KMS-11 (cell line): ENCODE results near the gene IL17RE.

Experiments used
- H2AFZ ChIP-seq: fragments of 200-600 bp; sonication (generic); 2 replicates; pipeline ENCODE4 v1.6.1; 2016; ENCODE audit warnings: antibody characterized with exemption, mixed run types, low read depth
- H3K27ac ChIP-seq: fragments of 200-600 bp; sonication (generic); 2 replicates; pipeline ENCODE4 v1.6.1; 2016; ENCODE audit warnings: mild to moderate bottlenecking, mixed run types
- H3K27me3 ChIP-seq: fragments of 200-600 bp; sonication (generic); 2 replicates; pipeline ENCODE4 v1.6.1; 2017; ENCODE audit warnings: mild to moderate bottlenecking, low read depth, mixed run types, moderate library complexity; ENCODE audit not compliant: insufficient read depth
- H3K36me3 ChIP-seq: fragments of 200-600 bp; sonication (generic); 2 replicates; pipeline ENCODE4 v1.6.1; 2017; ENCODE audit warnings: mild to moderate bottlenecking, mixed run types; ENCODE audit not compliant: insufficient read depth
- H3K4me1 ChIP-seq: fragments of 200-600 bp; sonication (generic); 2 replicates; pipeline ENCODE4 v1.6.1; 2016; ENCODE audit warnings: mild to moderate bottlenecking, low read depth, mixed run types; ENCODE audit not compliant: poor library complexity, severe bottlenecking
- H3K4me2 ChIP-seq: fragments of 200-600 bp; sonication (generic); 2 replicates; pipeline ENCODE4 v1.7.0; 2016; ENCODE audit warnings: mild to moderate bottlenecking, mixed run types
- H3K4me3 ChIP-seq: fragments of 200-600 bp; sonication (generic); IDR thresholded peaks from 2 replicates; pipeline ENCODE4 v1.6.1; 2017; ENCODE audit warnings: low read depth, low read length, mixed read lengths; ENCODE audit not compliant: insufficient read depth
- H3K79me2 ChIP-seq: fragments of 200-600 bp; sonication (generic); 2 replicates; pipeline ENCODE4 v1.6.1; 2016; ENCODE audit warnings: low read depth, mixed run types; ENCODE audit not compliant: insufficient read depth
- H3K9ac ChIP-seq: fragments of 200-600 bp; sonication (generic); 2 replicates; pipeline ENCODE4 v1.6.1; 2016; ENCODE audit warnings: mild to moderate bottlenecking, mixed run types
- H4K20me1 ChIP-seq: fragments of 200-600 bp; sonication (generic); 2 replicates; pipeline ENCODE4 v1.6.1; 2016; ENCODE audit warnings: mild to moderate bottlenecking, mixed run types; ENCODE audit not compliant: insufficient read depth
- CTCF ChIP-seq: fragments of 200-600 bp; sonication (generic); conservative IDR thresholded peaks from 2 replicates; pipeline ENCODE4 v1.6.1; 2017; ENCODE audit warnings: low read depth, mild to moderate bottlenecking, antibody characterized with exemption, low read length, moderate library complexity, mixed read lengths

IL17RE gene

GRCh38 chr3:9930804-9931418 is 28.3 kb downstream of the IL17RE start:
- H3K9ac ChIP-seq: no peak overlapping the region
- no peaks in the 10 kb centered on the region for H4K20me1 ChIP-seq
- H3K27me3 ChIP-seq: no peaks in the 10 kb centered on the region
- H3K79me2 ChIP-seq: no peaks in the 10 kb centered on the region; the same call in 1 of the 2 replicates
- H2AFZ ChIP-seq: no peak overlapping the region
- no peak overlapping the region for H3K27ac ChIP-seq
- H3K4me1 ChIP-seq: peaks cover 20% of the 10 kb centered on the region
- H3K4me2 ChIP-seq: no peak overlapping the region
- TF ChIP-seq CTCF: peak; percentile 13; the same call in 1 of the 2 replicates
- no peaks in the 10 kb centered on the region for H3K36me3 ChIP-seq
- no peak overlapping the region for H3K4me3 ChIP-seq

GRCh38 chr3:9932535-9932842 is 29.8 kb downstream of the IL17RE start:
- H2AFZ ChIP-seq: peak overlapping the region; percentile 66

GRCh38 chr3:9932843-9933560 is 30.4 kb downstream of the IL17RE start:
- peak; percentile 51 for TF ChIP-seq CTCF
- no peaks in the 10 kb centered on the region for H3K36me3 ChIP-seq
- H3K9ac ChIP-seq: peak overlapping the region; percentile 83
- H3K79me2 ChIP-seq: no peaks in the 10 kb centered on the region; the same call in 1 of the 2 replicates
- peak overlapping the region; percentile 63 for H3K4me3 ChIP-seq
- peaks cover 20% of the 10 kb centered on the region for H3K4me1 ChIP-seq
- H2AFZ ChIP-seq: peak overlapping the region; percentile 66
- H3K27me3 ChIP-seq: no peaks in the 10 kb centered on the region
- H3K27ac ChIP-seq: peak overlapping the region; percentile 85
- no peaks in the 10 kb centered on the region for H4K20me1 ChIP-seq
- peak overlapping the region; percentile 63 for H3K4me2 ChIP-seq

More at GRCh38 chr3:9932535-9932842, 29.8 kb downstream of the IL17RE start:
- TF ChIP-seq CTCF: no peak
- H3K36me3 ChIP-seq: no peaks in the 10 kb centered on the region
- H3K4me1 ChIP-seq: peaks cover 20% of the 10 kb centered on the region
- peak overlapping the region; percentile 63 for H3K4me3 ChIP-seq
- no peaks in the 10 kb centered on the region; the same call in 1 of the 2 replicates for H3K79me2 ChIP-seq
- H4K20me1 ChIP-seq: no peaks in the 10 kb centered on the region
- H3K9ac ChIP-seq: peak overlapping the region; percentile 83; the same call in 1 of the 2 replicates
- H3K27me3 ChIP-seq: no peaks in the 10 kb centered on the region
- peak overlapping the region; percentile 63 for H3K4me2 ChIP-seq
- peak overlapping the region; percentile 85 for H3K27ac ChIP-seq

GRCh38 chr3:9933561-9934234 is 31.1 kb downstream of the IL17RE start, which contains the start of gene CRELD1:
TSS of gene CRELD1 (plus strand) at chr3:9933834. CDS start at chr3:9934439, 605 bp downstream.
- no peaks in the 10 kb centered on the region for H4K20me1 ChIP-seq
- peak within 1 kb of the TSS; percentile 83 for H3K9ac ChIP-seq
- H3K36me3 ChIP-seq: no peaks in the 10 kb centered on the region
- TF ChIP-seq CTCF: no peak
- H3K27me3 ChIP-seq: no peaks in the 10 kb centered on the region
- peak within 1 kb of the TSS; percentile 78 for H3K4me2 ChIP-seq
- H3K4me1 ChIP-seq: peaks cover 20% of the 10 kb centered on the region
- peak within 1 kb of the TSS; percentile 66 for H2AFZ ChIP-seq
- H3K4me3 ChIP-seq: peak within 1 kb of the TSS; percentile 63
- H3K27ac ChIP-seq: peak within 1 kb of the TSS; percentile 85
- H3K79me2 ChIP-seq: no peaks in the 10 kb centered on the region; the same call in 1 of the 2 replicates
